ENCODE measurements around the gene KDM5B. TPM values are rescaled to one million over a fixed set of nuclear protein-coding genes. Genes with fewer than 3 reads are reported as not detected.

The KDM5B gene
- total RNA-seq, 1 experiment from 2014 or later = 71.2 TPM

DNA sequence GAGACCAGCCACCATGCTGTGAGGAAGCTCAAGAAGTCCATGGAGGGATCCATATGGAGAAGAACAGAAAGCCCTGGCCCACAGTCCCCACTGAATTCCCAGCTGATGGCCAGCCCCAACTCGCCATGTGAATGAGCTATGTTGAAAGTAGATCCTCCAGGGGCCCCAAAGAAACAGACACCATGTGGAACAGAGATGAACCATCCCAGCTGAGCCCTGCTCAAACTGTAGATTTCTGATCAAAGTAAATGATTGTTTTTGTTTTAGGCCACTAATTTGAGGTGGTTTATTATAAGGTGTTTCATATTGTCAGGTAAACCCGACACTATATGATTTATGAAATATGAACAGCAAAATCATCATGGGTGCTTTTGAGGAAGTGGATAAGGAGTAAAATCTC is 130.8 kb downstream of the KDM5B start:
- TF ChIP-seq, protein P1, sequence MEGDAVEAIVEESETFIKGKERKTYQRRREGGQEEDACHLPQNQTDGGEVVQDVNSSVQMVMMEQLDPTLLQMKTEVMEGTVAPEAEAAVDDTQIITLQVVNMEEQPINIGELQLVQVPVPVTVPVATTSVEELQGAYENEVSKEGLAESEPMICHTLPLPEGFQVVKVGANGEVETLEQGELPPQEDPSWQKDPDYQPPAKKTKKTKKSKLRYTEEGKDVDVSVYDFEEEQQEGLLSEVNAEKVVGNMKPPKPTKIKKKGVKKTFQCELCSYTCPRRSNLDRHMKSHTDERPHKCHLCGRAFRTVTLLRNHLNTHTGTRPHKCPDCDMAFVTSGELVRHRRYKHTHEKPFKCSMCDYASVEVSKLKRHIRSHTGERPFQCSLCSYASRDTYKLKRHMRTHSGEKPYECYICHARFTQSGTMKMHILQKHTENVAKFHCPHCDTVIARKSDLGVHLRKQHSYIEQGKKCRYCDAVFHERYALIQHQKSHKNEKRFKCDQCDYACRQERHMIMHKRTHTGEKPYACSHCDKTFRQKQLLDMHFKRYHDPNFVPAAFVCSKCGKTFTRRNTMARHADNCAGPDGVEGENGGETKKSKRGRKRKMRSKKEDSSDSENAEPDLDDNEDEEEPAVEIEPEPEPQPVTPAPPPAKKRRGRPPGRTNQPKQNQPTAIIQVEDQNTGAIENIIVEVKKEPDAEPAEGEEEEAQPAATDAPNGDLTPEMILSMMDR (conservative IDR thresholded peaks at IDR 0.05; ENCODE audit: low read depth, low read length) = no peak
- TF ChIP-seq EZH2 (IDR thresholded peaks at IDR 0.05; ENCODE audit: borderline replicate concordance, low read depth, low read length, poor library complexity, severe bottlenecking) = no peak
- Histone ChIP-seq H3K4me1 (ENCODE audit: insufficient read depth, low read length, poor library complexity, severe bottlenecking) (no peaks in the 10 kb centered on the region), H3K36me3 (ENCODE audit: insufficient read depth, low read length, poor library complexity, severe bottlenecking) (no peaks in the 10 kb centered on the region), H3K27me3 (replicated peaks; ENCODE audit: insufficient read depth, low read depth, low read length, poor library complexity) (peaks cover 12% of the 10 kb centered on the region), H3K27ac (ENCODE audit: low read depth, low read length, poor library complexity, severe bottlenecking) (no peak overlapping the region), H3K9me3 (ENCODE audit: low read depth, low read length, poor library complexity, severe bottlenecking) (no peaks in the 10 kb centered on the region), H3K4me3 (ENCODE audit: low read depth, low read length, poor library complexity, severe bottlenecking) (no peak overlapping the region)
- CTCF ChIA-PET = no interaction called here
- intact Hi-C loops (cut with micrococcal nuclease; ENCODE audit: unreplicated experiment) = no loop called here
- no TSS peak for BruUV-seq (replicated peaks)
- POLR2A ChIA-PET (ENCODE audit: low non-redundant PET) = no interaction called here
- no peak for DNase-seq (ENCODE audit: low spot score)

Other genes with a start within 250 kb of the KDM5B start
- gene SYT2, start 98.0 kb downstream of the KDM5B start, total RNA-seq (2021) = 0.69 and 0.92 TPM in 2 replicates
- 0.84 and 1.7 TPM in 2 replicates for gene PCAT6, start 2.5 kb upstream of the KDM5B start, total RNA-seq (2021)
- 11.1 and 12.2 TPM in 2 replicates for gene RABIF, start 80.7 kb upstream of the KDM5B start, total RNA-seq (2021)
- 17.8 and 22.9 TPM in 2 replicates for gene KLHL12, start 118.8 kb upstream of the KDM5B start, total RNA-seq (2021)
- gene ADIPOR1, start 149.9 kb upstream of the KDM5B start, total RNA-seq (2021) = 79.1 and 81.4 TPM in 2 replicates
- 27.8 and 28.3 TPM in 2 replicates for gene CYB5R1, start 158.8 kb upstream of the KDM5B start, total RNA-seq (2021)
- gene TMEM183A, start 199.0 kb upstream of the KDM5B start, total RNA-seq (2021) = 65.1 and 68.4 TPM in 2 replicates
- gene PPFIA4, start 218.1 kb upstream of the KDM5B start, total RNA-seq (2021) = 2.5 and 3.0 TPM in 2 replicates